Measurements from ENCODE around the gene ECE1.
"Not testable (repeated sequence)": the region's sequence is repeated elsewhere in the genome, so short reads cannot be mapped to it uniquely, and the experiment has no call there.

The ECE1 gene

GRCh38 chr1:21249940-21250493, 40.2 kb downstream of the ECE1 start:
- no peak for DNase-seq (ENCODE audit: low read depth)

GRCh38 chr1:21247892-21248715, 42.2 kb downstream of the ECE1 start:
- no peak for DNase-seq (ENCODE audit: low read depth)

DNA sequence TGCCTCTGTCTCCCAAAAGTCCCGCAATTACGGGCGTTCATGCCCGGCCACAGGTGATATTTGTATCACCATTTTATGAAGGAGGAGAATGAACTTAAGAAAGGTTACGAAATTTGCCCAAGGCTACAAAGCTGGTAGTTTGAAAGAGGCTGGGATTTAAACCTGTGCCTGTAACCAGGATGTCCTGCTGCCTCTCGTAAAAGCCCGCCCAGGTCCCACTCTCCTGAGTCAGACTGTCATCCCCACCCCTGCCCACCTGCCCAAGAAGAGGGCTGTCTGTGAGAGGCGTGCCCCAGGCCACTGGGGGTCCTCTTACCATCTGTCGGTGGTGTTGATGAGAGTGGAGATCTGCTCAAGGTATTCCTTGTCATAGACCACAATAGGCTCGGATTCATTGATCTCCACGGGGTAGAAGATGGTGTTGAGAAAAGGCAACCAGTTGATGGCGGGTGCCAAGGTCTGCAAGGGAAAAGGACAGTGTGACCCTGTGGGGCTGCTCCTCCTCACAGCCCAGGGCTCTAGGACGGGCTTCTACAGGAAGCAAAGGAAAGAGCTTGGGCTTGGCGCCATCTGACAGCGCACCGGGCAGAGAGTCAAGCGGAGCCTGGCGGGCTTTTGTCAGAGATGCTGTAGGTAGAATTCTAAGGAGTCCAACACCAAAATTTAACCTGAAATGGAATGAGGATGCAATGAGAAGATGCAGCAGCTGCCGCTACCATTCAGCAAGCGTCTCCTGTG, 43.2 kb downstream of the ECE1 start:
- DNase-seq (ENCODE audit: low read depth): no peak

DNA sequence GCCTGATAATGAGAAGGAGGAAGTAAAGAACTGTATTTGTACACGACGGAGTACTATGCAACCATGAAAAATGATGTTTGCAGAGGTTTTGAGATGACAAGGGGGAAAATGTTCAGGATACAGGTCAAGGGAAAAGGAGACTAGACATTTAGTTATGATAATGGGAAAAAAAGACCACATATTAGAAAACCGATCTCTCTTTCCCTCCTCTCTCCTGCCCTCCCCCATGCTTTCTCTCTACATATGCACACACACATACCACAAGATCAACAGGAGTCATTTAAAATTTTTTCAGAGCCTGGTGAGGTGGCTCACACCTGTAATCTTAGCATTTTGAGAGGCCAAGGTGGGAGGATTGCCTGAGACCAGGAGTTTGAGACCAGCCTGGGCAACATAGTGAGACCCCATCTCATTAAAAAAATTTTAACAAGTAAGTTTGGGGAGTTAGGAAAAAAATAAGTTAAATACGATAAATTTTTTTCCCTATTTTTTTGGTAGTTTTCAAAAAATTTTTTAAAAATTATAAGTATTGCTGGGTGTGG, 44.5 kb downstream of the ECE1 start:
- DNase-seq (ENCODE audit: low read depth): no peak

DNA sequence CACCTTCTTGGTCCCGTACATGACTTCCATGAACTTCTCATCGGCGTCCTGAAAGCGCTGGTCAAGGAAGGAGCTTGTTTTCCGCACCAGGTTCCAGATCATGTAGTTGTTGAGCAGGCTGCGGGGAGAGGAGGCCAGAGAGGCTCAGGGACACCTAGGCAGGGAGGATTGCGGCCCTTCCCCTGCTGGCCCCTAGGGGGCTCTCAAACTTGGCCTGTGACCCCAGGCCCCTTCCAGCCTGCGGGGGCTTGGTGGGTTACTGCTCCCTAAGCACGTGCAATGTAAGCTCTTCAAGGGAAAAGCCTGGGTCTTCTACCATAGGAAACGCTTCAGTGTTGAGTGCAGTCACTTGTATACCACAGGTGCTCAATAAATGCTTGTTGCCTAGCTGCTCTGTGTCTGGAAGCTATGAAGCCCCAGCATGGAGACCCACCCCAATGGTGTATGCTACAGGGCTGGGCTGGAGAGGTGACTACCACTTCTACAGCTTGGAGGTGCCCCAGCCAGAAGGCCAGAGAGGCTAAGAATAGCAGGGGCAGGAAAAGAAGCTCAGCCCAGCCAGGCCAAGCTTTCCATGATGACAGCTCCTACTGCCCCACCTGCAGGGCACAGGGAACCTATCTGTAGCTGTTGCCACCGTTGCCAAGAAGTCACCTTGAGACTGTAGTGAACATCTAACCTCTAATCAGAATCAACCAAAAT, 45.1 kb downstream of the ECE1 start:
- DNase-seq (ENCODE audit: low read depth): no peak

DNA sequence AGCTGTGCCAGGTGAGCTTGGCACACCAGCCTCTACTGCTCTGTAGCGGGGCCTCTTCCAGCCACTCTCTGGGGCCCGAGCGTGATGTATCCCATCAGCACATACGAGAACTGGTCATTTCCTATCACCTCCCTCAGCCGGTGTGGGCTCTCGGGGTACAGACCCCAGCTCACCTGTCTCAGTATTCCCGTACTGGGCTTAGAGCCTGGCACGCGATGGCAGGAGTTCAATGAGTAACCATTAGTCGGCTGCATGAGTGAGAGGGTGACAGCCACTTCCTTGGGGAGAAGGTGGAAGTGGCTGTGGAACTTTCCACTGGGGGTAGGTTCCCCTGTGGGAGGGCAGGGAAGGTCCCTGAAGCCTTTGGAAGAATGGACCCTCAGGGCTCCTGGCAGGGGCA, 46.1 kb downstream of the ECE1 start:
- DNase-seq (ENCODE audit: low read depth): no peak

DNA sequence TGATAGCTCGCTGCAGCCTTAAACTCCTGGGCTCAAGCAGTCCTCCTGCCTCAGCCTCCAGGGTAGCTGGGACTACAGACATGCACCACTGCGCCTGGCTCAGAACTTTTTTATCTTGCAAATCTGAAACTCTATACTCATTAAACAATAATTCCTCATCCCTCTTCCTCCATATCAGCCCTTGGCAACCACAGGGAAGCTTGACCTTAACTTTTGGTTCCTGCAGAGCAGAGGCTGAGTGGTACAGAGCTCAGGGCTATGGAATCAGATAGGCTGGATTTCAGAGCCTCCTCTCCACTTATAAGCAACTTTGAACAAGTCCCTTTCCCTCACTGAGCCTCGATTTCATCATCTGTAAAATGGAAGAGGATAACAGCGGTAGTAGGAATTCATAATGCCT, 47.4 kb downstream of the ECE1 start:
- no peak for DNase-seq (ENCODE audit: low read depth)

GRCh38 chr1:21241771-21242581, 48.3 kb downstream of the ECE1 start:
- DNase-seq (ENCODE audit: low read depth): no peak

DNA sequence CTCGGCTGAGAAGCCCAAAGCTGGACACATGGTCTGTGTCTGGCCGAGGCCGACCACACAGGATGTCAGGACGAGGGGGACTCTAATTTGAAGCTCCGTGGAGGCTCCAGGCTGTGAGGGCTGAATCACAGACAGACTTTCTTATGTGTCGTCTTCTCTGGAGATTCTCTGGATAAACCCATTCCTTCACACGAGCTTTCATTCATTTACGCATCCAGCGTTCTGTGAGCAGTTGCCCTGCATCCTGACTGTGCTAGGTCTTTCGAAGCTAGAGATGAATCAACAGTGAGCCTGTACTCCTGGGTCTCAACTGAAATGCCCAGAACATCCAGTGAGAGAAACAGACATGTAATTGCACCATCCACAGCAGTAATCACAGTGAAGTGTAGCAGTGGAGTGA, 49.6 kb downstream of the ECE1 start:
- DNase-seq (ENCODE audit: low read depth): no peak

DNA sequence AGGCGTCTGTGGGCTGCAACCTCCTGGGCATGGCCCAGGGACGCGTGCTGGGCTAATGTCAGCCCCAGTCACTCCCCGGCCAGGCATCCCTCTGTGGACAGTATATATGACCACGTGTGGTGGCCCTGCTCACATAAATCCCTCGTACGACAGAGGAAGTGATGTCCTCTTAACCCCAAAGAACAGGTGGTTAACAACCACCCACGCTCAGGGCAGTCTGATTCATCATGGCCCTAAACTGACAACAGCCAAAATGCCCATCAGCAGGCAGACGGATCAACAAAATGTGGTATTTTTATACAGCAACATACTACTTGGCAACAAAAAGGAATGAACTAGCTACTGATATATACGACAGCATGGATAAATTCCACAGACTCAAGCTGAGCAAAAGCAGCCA, 51.0 kb downstream of the ECE1 start:
- no peak for DNase-seq (ENCODE audit: low read depth)

DNA sequence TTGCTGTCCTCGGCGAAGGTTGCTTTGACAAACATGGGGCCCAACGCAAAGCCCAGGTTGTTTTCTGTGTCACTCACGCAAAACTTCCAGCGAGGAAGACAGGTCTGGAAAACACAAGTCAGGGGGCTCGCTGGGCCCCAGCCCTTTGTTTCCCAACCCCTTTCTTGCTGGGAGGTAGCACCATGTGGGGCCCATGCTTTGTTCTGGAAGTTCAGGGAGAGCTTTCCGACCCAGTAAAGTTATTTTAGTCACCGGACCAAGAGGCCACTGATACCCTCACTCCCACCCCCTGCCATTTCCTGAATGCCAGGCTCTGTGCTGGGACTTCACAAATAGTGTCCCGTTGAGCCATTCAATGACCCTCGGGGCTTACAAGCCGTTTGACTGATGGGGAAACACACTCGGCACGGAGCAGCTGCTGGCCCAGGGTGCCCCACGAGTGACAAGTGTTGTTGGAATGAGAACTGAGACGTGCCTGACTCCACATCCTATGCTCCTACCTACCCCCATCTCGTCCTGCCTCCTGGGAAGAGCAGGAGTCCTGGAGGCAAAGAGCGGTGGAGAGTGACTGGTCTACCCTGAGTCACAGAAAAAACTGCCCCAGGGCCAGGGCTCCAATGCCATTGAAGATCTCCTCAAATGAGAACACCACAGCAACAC, 52.0 kb downstream of the ECE1 start:
- DNase-seq (ENCODE audit: low read depth): no peak

DNA sequence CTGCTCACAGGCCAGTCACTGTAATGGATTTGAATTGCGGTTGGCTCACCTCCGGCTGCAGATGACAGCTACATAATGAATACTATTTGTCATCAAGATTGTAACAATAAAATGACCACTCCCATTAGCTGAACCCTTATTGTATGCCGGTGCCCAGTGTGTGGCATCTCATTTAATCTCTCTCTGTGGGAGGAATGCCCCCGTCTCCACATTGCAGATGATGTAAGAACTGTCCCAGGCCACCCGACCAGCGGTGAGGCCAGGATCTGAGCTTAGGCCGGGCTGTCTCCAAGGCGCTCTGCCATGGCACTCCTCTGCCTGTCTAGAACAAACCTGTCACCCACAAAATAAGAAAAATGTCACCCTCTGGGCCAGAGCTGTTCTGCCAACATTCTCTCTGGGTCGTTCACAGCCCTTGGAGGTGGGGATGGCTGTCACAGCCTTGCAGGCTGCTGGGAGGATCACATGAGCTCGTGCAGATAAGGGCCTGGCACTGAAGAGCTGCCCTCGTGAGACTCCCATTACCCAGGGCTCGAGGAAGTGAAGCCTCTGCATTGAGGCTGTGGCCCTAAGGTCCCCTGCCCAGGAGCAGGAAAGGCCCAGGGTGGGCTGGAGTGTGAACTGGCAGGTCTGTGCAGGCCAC, 52.7 kb downstream of the ECE1 start:
- no peak for DNase-seq (ENCODE audit: low read depth)

DNA sequence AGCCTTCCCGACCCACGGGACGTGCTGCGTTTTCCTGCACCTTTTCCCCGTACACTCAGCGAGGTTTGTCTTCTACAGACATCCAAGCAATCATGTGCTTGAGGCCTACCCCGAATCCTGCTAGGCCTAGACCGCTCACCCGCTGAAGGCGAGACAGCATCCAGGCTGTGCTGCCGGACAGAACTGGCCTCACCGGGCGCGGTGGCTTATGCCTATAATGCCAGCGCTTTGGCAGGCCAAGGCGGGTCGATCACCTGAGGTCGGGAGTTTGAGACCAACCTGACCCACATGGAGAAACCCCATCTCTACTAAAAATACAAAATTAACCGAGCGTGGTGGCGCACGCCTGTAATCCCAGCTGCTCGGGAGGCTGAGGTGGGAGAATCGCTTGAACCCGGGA, 54.1 kb downstream of the ECE1 start:
- no peak for DNase-seq (ENCODE audit: low read depth)

DNA sequence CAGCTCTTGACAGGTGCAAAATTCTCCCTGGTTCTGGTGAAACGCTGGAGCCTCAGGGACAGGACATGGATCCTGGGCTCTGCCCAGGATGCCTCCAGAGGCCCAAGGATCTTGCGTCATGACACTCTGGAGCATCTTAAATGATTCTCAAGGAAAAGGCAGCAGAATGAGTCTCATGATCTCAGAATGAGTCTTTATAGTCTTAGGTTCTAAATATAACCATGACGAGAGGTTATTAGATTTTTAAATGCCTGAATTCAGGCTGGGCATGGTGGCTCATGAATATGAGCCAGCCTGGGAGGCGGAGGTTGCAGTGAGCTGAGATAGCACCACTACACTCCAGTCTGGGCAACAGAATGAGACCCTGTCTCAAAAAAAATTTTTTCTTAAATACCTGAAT, 55.5 kb downstream of the ECE1 start:
- no peak for DNase-seq (ENCODE audit: low read depth)

DNA sequence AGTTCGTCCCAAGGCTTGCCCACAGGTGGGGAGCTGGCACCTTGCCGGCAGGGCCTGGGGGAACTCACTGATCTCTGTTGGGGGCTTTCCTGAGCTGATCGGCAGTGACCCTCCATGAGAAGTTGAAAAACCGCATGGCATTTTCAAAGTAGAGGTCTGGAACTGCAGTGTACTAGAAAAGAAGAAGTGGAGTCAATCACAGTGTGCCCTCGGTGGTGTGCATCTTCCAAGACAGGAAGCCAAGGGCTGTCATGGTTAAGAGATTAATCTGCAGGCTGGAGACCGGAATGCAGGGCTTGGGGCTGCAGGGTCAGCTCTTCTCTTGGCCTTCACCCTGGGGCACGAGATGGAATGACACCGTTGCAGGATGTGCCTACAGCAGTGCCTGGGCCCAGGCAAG, 56.8 kb downstream of the ECE1 start:
- no peak for DNase-seq (ENCODE audit: low read depth)

DNA sequence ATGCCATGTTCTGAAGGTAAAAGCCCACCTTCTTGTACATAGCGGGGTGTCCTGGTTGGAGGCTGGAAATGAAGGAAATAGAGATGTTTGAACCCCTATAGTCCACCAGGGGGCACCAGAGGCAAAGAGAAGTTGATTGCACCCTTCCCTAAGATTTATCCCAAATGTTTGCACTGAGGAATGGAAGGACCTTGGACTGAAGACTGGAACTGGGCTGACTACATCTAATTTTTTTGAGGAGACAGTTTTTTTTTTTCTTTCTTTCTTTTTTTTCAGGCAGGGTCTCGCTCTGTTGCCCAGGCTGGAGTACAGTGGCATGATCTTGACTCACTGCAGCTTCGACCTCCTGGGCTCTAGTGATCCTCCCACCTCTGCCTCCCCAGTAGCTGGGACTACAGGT, 58.2 kb downstream of the ECE1 start:
- no peak for DNase-seq (ENCODE audit: low read depth)

DNA sequence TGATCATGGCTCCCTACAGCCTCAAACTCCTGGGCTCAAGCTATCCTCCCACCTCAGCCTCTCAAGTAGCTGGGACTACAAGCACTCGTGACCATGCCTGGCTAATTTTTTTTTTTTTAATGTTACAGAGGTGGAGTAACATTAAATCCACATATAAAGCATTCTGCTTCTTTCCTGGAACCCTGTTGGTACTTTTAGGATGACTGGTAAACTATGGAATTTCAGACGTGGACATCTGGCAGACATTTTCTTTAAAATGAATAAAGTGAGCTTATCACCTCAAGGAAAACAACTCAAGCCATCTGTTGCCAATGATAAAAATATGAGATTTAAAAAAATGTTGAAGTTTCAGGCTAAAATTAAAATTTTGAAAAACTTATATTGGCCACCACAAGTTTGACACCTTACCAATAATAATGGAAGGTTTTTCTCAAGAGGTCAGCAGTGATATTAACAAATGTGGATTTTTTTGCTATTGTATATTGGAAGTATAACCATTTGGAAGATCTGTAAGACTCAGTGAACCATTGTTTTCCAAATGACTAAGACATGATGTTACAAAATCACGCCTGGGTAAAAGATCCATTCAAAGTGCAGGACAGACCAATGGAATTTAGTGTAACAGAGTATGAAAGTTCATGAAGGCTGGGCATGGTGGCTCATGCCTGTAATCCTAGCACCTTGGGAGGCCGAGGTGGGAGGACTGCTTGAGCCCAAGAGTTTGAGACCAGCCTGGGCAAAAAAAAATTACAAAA, 60.8 kb downstream of the ECE1 start:
- DNase-seq (ENCODE audit: low read depth): no peak

- DNase-seq (ENCODE audit: low read depth): not testable (repeated sequence)
Measured at GRCh38 chr1:21228224-21228623, 62.0 kb downstream of the ECE1 start.

DNA sequence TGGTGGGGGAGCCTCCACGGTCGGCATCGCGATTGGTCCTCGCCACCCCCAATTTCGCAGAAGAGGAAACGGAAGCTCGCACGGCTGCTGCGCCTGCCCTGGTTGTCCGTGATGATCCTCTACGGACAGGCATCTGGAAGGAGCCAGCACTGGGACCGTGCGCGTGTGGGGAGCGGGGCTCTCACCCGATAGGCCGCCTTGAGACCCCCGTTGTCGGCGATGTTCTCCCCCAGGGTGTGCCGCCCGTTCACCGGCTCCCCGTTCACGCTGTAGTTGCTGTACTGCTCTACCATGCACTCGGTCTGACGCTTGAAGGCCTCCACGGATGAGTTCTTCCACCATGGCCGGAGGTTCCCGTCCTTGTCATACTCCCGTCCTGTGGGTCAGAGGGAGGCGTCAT, 65.2 kb downstream of the ECE1 start:
- no peak for DNase-seq (ENCODE audit: low read depth)

DNA sequence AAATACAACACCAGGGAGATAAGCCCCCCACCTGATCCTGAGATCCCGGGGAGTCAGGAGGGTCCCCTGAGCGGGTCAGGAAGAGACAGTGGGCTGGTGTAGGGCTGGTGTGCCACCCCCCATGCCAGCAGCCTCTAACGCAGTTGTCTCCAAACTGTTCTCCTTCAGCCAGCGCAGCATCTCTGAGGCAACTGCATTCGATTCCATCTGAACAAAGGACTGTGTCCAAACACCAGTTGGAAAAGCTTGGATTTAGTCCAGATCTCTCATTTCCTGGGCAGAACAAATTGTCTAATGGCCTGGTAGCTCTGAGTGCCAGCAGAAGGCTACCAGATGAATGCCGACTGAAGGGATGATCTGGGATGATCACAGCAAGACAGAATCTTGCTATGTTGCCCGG, 69.4 kb downstream of the ECE1 start:
- no peak for DNase-seq (ENCODE audit: low read depth)
